Naive thymus-derived CD4-positive, alpha-beta T cell (primary cell): Measurements from ENCODE around the gene ZNF521. TPM values are rescaled to one million over a fixed set of nuclear protein-coding genes. Genes with fewer than 3 reads are reported as not detected.

Experiments used
- ATAC-seq: fragments of 150-1000 bp; cut with Tn5 transposase; 2 replicates; pipeline ENCODE4 v1.10.0; 2021; ENCODE audit warnings: mild to moderate bottlenecking, moderate library complexity
- CTCF ChIA-PET: fragments of 350-600 bp; sonication (Branson Sonifier 250); formaldehyde crosslinking; loops from one replicate; lab custom pipeline; 2021; ENCODE audit warnings: antibody characterized with exemption; lab: Charles Lee
- POLR2A ChIA-PET: fragments of 350-600 bp; sonication (Branson Sonifier 250); formaldehyde crosslinking; loops from one replicate; lab custom pipeline; 2021; ENCODE audit warnings: antibody characterized with exemption, inconsistent platforms; lab: Charles Lee
- DNase-seq, 9 donors: peaks; one replicate each; pipeline versions ENCODE4 v3.0.0 to v3.0.0-alpha.2; 2020 to 2022; ENCODE audit warnings: mixed read lengths in 1 of 9
- H3K27ac ChIP-seq: one replicate; pipeline ENCODE4 v1.7.0; 2013; ENCODE audit warnings: mild to moderate bottlenecking, low read depth, low read length, moderate library complexity
- H3K27me3 ChIP-seq, 2 donors: one replicate each; pipeline ENCODE4 v1.7.0; 2013; ENCODE audit warnings: low read length in 2 of 2, mild to moderate bottlenecking in 2 of 2, moderate library complexity in 2 of 2; ENCODE audit not compliant: control insufficient read depth in 2 of 2, insufficient read depth in 2 of 2
- H3K36me3 ChIP-seq, 3 experiments: 1 replicate in 2 of 3; 2 replicates in 1 of 3; pipeline ENCODE4 v1.7.0; 2013; ENCODE audit warnings: low read length in 3 of 3, mild to moderate bottlenecking in 3 of 3, moderate library complexity in 1 of 3; ENCODE audit not compliant: insufficient read depth in 3 of 3, control insufficient read depth in 2 of 3
- H3K4me1 ChIP-seq, 2 donors: one replicate each; pipeline ENCODE4 v1.7.0; 2013; ENCODE audit warnings: low read length in 2 of 2, mild to moderate bottlenecking in 2 of 2, moderate library complexity in 1 of 2; ENCODE audit not compliant: control insufficient read depth in 2 of 2, insufficient read depth in 2 of 2
- H3K4me3 ChIP-seq: 2 replicates; pipeline ENCODE4 v1.7.0; 2013; ENCODE audit warnings: mild to moderate bottlenecking, low read length
- H3K9me3 ChIP-seq, 3 experiments: 1 replicate in 2 of 3; 2 replicates in 1 of 3; pipeline ENCODE4 v1.7.0; 2013; ENCODE audit warnings: low read length in 3 of 3; ENCODE audit not compliant: control insufficient read depth in 2 of 3
- H3K27ac Mint-ChIP-seq, 9 donors: one replicate each; pipeline ENCODE4 v1.8.0; 2020 to 2022; ENCODE audit warnings: mixed read lengths in 9 of 9, mild to moderate bottlenecking in 8 of 9, moderate library complexity in 5 of 9, inconsistent platforms in 2 of 9
- H3K27me3 Mint-ChIP-seq, 5 donors: one replicate each; pipeline ENCODE4 v1.8.0; 2021 to 2022; ENCODE audit warnings: mixed read lengths in 5 of 5, mild to moderate bottlenecking in 1 of 5
- H3K36me3 Mint-ChIP-seq, 5 donors: one replicate each; pipeline ENCODE4 v1.8.0; 2020 to 2022; ENCODE audit warnings: mixed read lengths in 5 of 5, mild to moderate bottlenecking in 3 of 5, inconsistent platforms in 1 of 5
- H3K4me1 Mint-ChIP-seq, 7 donors: one replicate each; pipeline ENCODE4 v1.8.0; 2020 to 2022; ENCODE audit warnings: mixed read lengths in 7 of 7, mild to moderate bottlenecking in 3 of 7, inconsistent platforms in 1 of 7
- H3K4me3 Mint-ChIP-seq, 10 donors: one replicate each; pipeline ENCODE4 v1.8.0; 2020 to 2022; ENCODE audit warnings: mild to moderate bottlenecking in 10 of 10, mixed read lengths in 10 of 10, moderate library complexity in 6 of 10, inconsistent platforms in 2 of 10
- H3K9me3 Mint-ChIP-seq, 11 donors: one replicate each; pipeline ENCODE4 v1.8.0; 2020 to 2022; ENCODE audit warnings: mixed read lengths in 11 of 11, mild to moderate bottlenecking in 4 of 11, inconsistent platforms in 1 of 11, moderate library complexity in 1 of 11
- intact Hi-C, 2 donors: fragments of 100-400 bp; cut with micrococcal nuclease; formaldehyde crosslinking; loops; one replicate each; pipeline ENCODE4 v1.15.1; 2023
- polyA plus RNA-seq, 2 donors: library from polyadenylated mRNA; unstranded; fragments of 300-500 nt; fragmentation: Illumina TruSeq; gene quantifications; one replicate each; pipeline ENCODE4 v1.2.3, GENCODE V29; 2021
- total RNA-seq, 6 experiments: library from RNA in 5 of 6; stranded (reverse) in 5 of 6; gene quantifications; 1 replicate in 5 of 6; 2 replicates in 1 of 6; pipeline ENCODE4 v1.2.3 and lab custom pipeline; 2021 to 2026

ZNF521 gene
- total and polyA plus RNA-seq, 7 experiments from 2014 or later: 1.1 to 4.4 TPM; not detected in 5

- ChIA-PET CTCF (no interaction called here), POLR2A (no interaction called here)
- H3K4me1 ChIP-seq: no peaks in the 10 kb centered on the region
- Mint-ChIP-seq H3K4me3 (no peak overlapping the region), H3K9me3 (no peaks in the 10 kb centered on the region), H3K4me1 (no peaks in the 10 kb centered on the region), H3K36me3 (no peaks in the 10 kb centered on the region), H3K27ac (no peak overlapping the region), H3K27me3 (peaks cover 0 to 12% (median 5%) of the 10 kb centered on the region in 5 donors)
- H3K4me3 ChIP-seq: no peak overlapping the region
- H3K27ac ChIP-seq: no peak overlapping the region
- no peaks in the 10 kb centered on the region for H3K27me3 ChIP-seq
- H3K9me3 ChIP-seq: no peaks in the 10 kb centered on the region
- DNase-seq (no peak), ATAC-seq (no peak)
- intact Hi-C loops: loop anchor here in 1 of 2 donors (10.0 kb wide), 1 partner anchor 60 kb away; no protein-coding TSS in a partner anchor
- H3K36me3 ChIP-seq: no peaks in the 10 kb centered on the region
Observed at GRCh38 chr18:25174324-25174723, 177.6 kb downstream of the ZNF521 start.

- CTCF ChIA-PET: no interaction called here
- Mint-ChIP-seq H3K27ac (no peak overlapping the region), H3K4me3 (no peak overlapping the region), H3K36me3 (no peaks in the 10 kb centered on the region), H3K27me3 (peaks cover 0 to 4% (median 0%) of the 10 kb centered on the region in 5 donors), H3K9me3 (no peaks in the 10 kb centered on the region), H3K4me1 (no peaks in the 10 kb centered on the region)
- Histone ChIP-seq H3K27me3 (no peaks in the 10 kb centered on the region), H3K4me3 (no peak overlapping the region), H3K4me1 (no peaks in the 10 kb centered on the region), H3K36me3 (no peaks in the 10 kb centered on the region), H3K27ac (no peak overlapping the region), H3K9me3 (no peaks in the 10 kb centered on the region)
- ATAC-seq: no peak
- intact Hi-C loops: loop anchor here in 1 of 2 donors (10.0 kb wide), 1 partner anchor 63 kb away; no protein-coding TSS in a partner anchor
- DNase-seq: no peak
- POLR2A ChIA-PET: no interaction called here
Observed at GRCh38 chr18:25171334-25171733, 180.6 kb downstream of the ZNF521 start.

- POLR2A ChIA-PET: no interaction called here
- DNase-seq (no peak), ATAC-seq (no peak)
- H3K36me3 ChIP-seq: no peaks in the 10 kb centered on the region
- intact Hi-C loops: loop anchor here in 1 of 2 donors (10.0 kb wide), 1 partner anchor 64 kb away; no protein-coding TSS in a partner anchor
- H3K4me3 Mint-ChIP-seq: no peak overlapping the region
- H3K27ac Mint-ChIP-seq: no peak overlapping the region
- CTCF ChIA-PET: no interaction called here
- no peaks in the 10 kb centered on the region for H3K36me3 Mint-ChIP-seq
- no peaks in the 10 kb centered on the region for H3K9me3 ChIP-seq
- H3K4me3 ChIP-seq: no peak overlapping the region
- no peaks in the 10 kb centered on the region for H3K27me3 ChIP-seq
- H3K27me3 Mint-ChIP-seq: peaks cover 0 to 4% (median 0%) of the 10 kb centered on the region in 5 donors
- H3K4me1 ChIP-seq: no peaks in the 10 kb centered on the region
- no peak overlapping the region for H3K27ac ChIP-seq
- peaks cover 0 to 8% (median 4%) of the 10 kb centered on the region in 7 donors for H3K4me1 Mint-ChIP-seq
- no peaks in the 10 kb centered on the region for H3K9me3 Mint-ChIP-seq
Observed at GRCh38 chr18:25170402-25170801, 181.6 kb downstream of the ZNF521 start.

- Histone ChIP-seq H3K27me3 (no peaks in the 10 kb centered on the region), H3K4me3 (no peak overlapping the region), H3K27ac (no peak overlapping the region), H3K36me3 (no peaks in the 10 kb centered on the region), H3K4me1 (no peaks in the 10 kb centered on the region), H3K9me3 (no peaks in the 10 kb centered on the region)
- no peak overlapping the region for H3K4me3 Mint-ChIP-seq
- peaks cover 0 to 4% (median 0%) of the 10 kb centered on the region in 5 donors for H3K27me3 Mint-ChIP-seq
- ATAC-seq (no peak), DNase-seq (no peak)
- H3K9me3 Mint-ChIP-seq: no peaks in the 10 kb centered on the region
- H3K27ac Mint-ChIP-seq: no peak overlapping the region
- POLR2A ChIA-PET: no interaction called here
- CTCF ChIA-PET: no interaction called here
- H3K36me3 Mint-ChIP-seq: no peaks in the 10 kb centered on the region
- H3K4me1 Mint-ChIP-seq: peaks cover under 1 to 15% (median 11%) of the 10 kb centered on the region in 7 donors
- intact Hi-C loops: loop anchor here in 1 of 2 donors (10.0 kb wide), 1 partner anchor 65 kb away; no protein-coding TSS in a partner anchor
Observed at GRCh38 chr18:25169701-25170100, 182.3 kb downstream of the ZNF521 start.

GRCh38 chr18:25167612-25168410 lies 184.2 kb downstream of the ZNF521 start:
- no peaks in the 10 kb centered on the region for H3K36me3 Mint-ChIP-seq

GRCh38 chr18:25166113-25166512 lies 185.9 kb downstream of the ZNF521 start:
- Mint-ChIP-seq H3K4me3 (peak overlapping the region in 3 of 10 donors; percentile 56 to 84 (median 79)), H3K27me3 (peaks cover 0 to 4% (median 0%) of the 10 kb centered on the region in 5 donors), H3K36me3 (no peaks in the 10 kb centered on the region), H3K9me3 (no peaks in the 10 kb centered on the region), H3K4me1 (peaks cover 7 to 32% (median 22%) of the 10 kb centered on the region in 7 donors), H3K27ac (no peak overlapping the region)
- no peaks in the 10 kb centered on the region for H3K27me3 ChIP-seq
- CTCF ChIA-PET: no interaction called here
- ATAC-seq (no peak), DNase-seq (no peak)
- no peaks in the 10 kb centered on the region for H3K4me1 ChIP-seq
- no peak overlapping the region for H3K27ac ChIP-seq
- H3K36me3 ChIP-seq: no peaks in the 10 kb centered on the region
- no peaks in the 10 kb centered on the region for H3K9me3 ChIP-seq
- no peak overlapping the region for H3K4me3 ChIP-seq
- POLR2A ChIA-PET: no interaction called here
- intact Hi-C loops: no loop called here

More at GRCh38 chr18:25167612-25168410, 184.2 kb downstream of the ZNF521 start:
- H3K27ac ChIP-seq: no peak overlapping the region
- ChIA-PET CTCF (no interaction called here), POLR2A (no interaction called here)
- no peaks in the 10 kb centered on the region for H3K27me3 ChIP-seq
- H3K9me3 Mint-ChIP-seq: no peaks in the 10 kb centered on the region
- H3K4me3 ChIP-seq: no peak overlapping the region
- H3K4me3 Mint-ChIP-seq: no peak overlapping the region
- no peaks in the 10 kb centered on the region for H3K4me1 ChIP-seq
- no peak overlapping the region for H3K27ac Mint-ChIP-seq
- intact Hi-C loops: no loop called here
- no peak for ATAC-seq
- H3K4me1 Mint-ChIP-seq: peaks cover 7 to 32% (median 22%) of the 10 kb centered on the region in 7 donors
- peaks cover 0 to 4% (median 0%) of the 10 kb centered on the region in 5 donors for H3K27me3 Mint-ChIP-seq
- DNase-seq: no peak
- H3K36me3 ChIP-seq: no peaks in the 10 kb centered on the region
- H3K9me3 ChIP-seq: no peaks in the 10 kb centered on the region
